Measurements from ENCODE around the gene FSTL4.

GRCh38 chr5:133227082-133227481 is 385.3 kb downstream of the FSTL4 start:
- no peak for TF ChIP-seq CTCF (CRISPR knock-in tag; IDR thresholded peaks at IDR 0.05)
- no peak for TF ChIP-seq THAP11 (CRISPR knock-in tag; IDR thresholded peaks at IDR 0.05)
- no peak for TF ChIP-seq CERS6 (CRISPR knock-in tag; IDR thresholded peaks at IDR 0.05)
- TF ChIP-seq ATF1 (CRISPR knock-in tag; IDR thresholded peaks at IDR 0.05), result no peak
- TF ChIP-seq PREB (CRISPR knock-in tag; IDR thresholded peaks at IDR 0.05), result no peak
- TF ChIP-seq ZNF549 (CRISPR knock-in tag; IDR thresholded peaks at IDR 0.05), result no peak
- TF ChIP-seq SALL2 (CRISPR knock-in tag; IDR thresholded peaks at IDR 0.05), result no peak
- TF ChIP-seq MAX (IDR thresholded peaks at IDR 0.05), result no peak
- no peak for TF ChIP-seq ATF4 (CRISPR knock-in tag; IDR thresholded peaks at IDR 0.05)
- TF ChIP-seq ISX (CRISPR knock-in tag; conservative IDR thresholded peaks at IDR 0.05), result no peak
- TF ChIP-seq ZBTB33 (CRISPR knock-in tag; IDR thresholded peaks at IDR 0.05), result no peak
- TF ChIP-seq HMGA1 (CRISPR knock-in tag; conservative IDR thresholded peaks at IDR 0.05), result no peak

Measured in HepG2 (cell line).